GM18858 (cell line): ENCODE results near the gene CRY2.
A peak's percentile ranks its signal among the peaks of the same experiment; 100 is the strongest.
"Not testable (repeated sequence)": the region's sequence is repeated elsewhere in the genome, so short reads cannot be mapped to it uniquely, and the experiment has no call there.

ENCODE experiments used
- ATAC-seq: cut with Tn5 transposase; IDR thresholded peaks from one replicate; pipeline ENCODE4 v1.9.1; 2021; ENCODE audit not compliant: unreplicated experiment

The CRY2 gene

DNA sequence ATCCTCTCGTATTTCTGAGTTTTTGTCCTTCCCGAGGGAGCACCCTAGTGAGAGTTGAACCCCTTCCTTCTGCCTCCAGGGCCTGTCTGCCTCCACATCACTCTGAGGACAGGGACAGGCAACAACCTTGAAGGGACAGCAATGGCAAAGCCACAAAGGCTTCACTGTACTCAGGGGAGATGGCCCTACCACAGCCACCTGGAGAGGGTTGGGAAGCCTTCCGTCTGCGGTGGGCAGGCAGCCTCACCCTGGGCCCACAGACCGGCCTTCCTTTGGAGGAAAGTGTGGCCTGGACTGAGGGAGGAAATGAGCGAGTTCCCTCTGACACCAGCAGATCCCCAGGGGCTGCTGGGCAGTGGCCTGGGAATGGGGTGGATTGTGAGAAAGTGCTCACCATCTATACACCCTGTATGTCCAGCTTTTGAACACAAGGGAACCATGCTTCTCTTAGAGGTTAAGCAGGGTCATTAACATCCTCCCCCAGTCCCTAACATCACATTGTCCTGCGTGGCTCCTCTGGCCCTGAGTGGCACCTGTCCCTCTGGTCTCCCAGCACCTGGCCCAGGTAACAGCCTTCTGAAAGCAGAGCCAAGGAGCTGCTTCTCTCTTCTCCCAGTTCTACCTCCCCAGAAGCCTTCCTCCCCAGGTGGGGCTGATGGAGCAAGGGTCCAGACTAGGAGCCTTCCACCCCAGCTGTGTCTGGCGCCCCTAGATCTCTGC, 35.5 kb upstream of the CRY2 start:
- no peak for ATAC-seq

DNA sequence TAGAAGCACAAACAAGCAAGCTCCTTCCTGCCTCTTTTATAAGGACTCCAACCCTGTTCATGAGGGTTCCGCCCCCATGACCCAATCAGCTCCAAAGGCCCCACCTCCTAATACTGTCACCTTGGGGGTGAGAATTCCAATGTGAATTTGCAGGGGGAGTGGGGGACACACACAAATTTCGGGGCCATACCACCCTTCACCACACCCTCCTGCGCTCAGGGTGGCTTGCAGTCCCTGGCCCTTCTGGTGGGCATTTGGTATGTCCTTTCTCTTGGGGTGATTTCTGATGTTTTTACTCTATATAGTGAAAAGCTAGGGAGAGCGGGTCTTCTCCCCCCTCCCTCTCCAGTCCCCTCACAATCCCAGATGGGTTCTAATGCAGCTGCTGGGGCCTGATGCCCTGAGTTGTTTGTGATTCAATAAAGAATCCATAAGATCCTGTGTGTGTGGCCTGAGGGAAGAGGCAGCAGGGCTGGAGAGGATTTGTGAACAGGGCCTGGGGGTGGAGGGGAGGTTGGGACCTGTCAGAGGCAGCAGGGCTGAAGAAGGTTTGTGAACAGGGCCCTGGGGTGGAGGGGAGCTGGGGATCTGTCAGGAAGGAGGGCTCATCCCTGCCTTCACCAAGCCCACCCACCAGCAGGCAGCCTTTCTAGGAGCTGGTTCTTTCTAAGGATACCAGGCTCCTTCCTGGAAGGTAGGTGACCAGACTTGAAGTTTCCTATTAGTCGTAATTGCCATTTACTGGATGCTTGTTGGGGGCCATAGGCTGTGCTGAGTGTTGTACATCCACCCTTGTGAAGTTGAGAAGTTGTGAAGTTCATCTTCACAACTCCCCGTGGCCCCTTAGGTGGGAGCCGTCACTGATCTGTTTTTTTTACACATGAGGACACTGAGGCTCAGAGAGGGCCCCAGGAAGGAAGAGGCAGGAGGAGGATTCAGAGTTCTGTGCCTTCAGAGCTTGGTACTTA, 34.4 kb upstream of the CRY2 start:
- ATAC-seq, result no peak

DNA sequence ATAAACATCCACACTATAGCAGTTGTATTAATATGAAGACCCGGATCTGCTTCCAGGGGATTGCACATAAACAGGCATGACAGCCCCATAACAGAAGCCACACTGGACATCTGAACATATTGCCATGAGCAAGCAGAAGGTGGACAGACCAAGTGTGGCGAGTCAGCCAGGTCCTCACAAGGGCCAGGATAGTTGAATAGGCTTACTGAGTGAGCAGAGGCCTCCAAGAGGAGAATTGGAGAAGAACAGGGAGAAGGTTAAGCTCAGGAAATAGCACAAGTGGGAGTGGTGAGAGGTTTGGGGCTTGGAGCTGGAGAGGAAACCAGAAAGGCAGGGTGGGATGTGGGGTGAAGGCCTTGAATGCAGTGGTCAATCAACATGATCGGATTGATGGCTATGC, 31.5 kb upstream of the CRY2 start:
- no peak for ATAC-seq

DNA sequence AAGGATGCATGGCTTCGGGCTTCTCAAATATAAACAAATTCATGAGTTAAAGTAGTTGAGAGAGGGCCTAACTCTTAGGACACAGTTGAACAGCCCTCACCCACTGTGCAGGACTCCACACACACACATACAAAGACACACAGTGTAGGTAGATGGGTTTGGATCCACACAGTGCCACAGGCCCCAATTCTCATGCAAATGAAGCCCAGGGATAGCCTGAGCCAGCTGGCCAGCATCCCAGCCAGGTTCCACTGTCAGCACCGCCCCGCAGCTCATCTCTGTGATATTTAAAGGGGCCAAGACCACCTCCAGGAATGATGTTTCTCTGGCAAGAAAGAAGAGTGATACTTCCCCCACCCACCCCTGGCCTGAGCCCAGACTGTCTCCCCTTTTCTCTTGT, 30.7 kb upstream of the CRY2 start:
- no peak for ATAC-seq

DNA sequence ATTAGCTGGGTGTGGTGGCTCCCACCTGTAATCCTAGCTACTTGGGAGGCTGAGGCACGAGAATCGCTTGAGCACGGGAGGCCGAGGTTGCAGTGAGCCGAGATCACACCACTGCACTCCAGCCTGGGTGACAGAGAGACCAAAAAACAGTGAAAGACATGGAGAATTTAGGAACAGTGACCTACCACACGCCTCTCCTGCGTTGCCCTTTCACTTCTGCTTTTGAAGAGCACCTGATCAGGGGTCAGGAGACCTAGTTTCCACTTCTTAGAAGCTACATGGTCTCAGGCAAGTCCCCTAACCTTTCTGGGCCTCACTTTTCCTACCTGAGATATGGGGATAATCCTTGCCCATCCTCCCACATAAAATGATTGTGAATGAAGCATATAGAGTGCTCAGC, 30.1 kb upstream of the CRY2 start:
- peak; percentile 66 for ATAC-seq

DNA sequence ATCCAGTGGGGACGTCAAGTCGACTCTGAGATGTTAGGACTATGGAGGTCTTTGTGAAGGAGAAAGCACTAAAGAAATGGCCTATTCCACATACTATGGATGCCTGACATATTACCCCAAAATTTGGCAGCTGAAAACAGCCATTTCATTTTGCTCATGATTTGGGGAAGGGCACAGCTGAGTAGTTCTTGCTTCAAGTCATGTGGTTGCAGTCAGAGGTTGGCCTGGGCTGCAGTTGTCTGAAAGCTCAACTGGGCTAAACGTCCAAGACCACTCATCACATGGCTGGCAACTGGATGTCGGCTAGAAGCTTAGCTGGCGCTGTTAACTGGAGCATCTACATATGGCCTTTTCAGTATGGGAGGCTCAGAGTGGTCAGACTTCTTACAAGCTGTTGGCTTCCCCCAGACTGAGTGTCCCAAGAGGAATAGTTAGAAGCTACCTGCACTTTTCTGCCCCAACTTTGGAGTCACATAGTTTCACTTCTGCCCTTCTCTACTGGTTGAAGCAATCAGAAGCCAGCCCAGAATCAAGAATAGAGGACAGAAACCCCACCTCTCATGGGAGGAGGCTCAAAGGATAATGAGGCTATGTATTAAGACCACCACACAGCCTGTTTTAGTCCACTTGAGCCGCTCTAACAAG, 28.2 kb upstream of the CRY2 start:
- ATAC-seq, result no peak

DNA sequence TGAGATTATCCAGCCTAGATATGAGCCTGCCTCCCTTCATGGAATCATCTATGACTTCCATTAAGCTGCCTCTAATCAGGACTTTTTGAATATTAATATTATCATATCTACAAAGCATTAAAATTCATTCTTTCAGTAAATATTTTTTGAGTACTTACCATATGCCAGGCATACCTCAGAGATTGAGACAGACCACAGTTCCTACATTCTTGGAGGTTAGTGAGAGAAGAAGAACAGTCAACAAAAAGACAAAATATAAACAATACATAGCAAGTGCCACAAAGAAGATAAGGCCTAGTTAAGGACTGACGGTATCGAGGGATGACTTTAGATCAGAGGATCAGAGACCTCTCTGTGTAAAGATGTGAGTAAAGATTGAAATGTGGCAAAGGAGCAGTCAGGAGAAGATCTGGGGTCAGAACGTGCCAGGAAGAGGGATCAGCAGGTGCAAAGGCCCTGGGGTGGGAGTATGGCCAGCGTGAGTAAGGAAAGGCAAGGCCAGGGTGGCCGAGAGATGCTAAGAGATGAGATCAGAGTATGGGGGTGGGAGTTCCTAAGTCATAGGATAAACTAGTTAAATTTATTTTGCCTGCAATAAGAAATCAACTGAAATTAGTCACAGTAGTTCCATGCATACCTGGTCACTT, 26.9 kb upstream of the CRY2 start:
- ATAC-seq, result no peak

DNA sequence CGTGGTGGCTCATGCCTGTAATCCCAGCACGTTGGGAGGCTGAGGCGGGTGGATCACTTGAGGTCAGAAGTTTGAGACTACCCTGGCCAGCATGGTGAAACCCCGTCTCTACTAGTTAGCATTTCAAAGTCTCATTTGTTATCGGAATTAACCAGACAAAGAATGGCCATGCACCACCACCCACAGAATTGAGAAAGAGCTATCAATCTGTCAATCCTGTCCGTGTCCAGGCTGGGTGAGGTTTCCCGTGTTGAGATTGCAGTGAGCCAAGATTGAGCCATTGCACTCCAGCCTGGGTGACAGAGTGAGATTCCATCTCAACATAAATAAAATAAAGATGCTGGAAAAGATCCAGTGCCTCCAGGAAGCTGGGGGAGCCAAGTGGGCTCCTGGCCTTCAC, 20.8 kb upstream of the CRY2 start:
- ATAC-seq, result not testable (repeated sequence)

DNA sequence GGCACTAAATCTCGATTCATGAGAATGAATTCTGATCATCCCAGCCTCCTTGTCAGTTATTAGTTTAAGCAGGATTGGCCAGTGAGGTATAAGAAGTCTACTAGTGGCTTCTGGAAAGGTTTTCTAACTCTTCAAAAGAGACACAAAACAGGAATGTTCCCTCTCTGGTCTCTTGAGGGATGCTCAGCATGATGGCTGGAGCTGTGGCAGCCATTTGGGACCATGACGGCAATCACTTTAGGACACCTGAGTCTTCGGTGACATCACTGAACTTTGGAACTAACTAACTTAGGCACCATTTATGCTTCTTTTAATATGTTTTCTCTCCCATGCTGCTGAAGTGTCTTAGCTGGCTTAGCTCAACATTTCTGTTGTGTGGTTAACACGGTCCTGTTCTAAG, 20.2 kb upstream of the CRY2 start:
- no peak for ATAC-seq

DNA sequence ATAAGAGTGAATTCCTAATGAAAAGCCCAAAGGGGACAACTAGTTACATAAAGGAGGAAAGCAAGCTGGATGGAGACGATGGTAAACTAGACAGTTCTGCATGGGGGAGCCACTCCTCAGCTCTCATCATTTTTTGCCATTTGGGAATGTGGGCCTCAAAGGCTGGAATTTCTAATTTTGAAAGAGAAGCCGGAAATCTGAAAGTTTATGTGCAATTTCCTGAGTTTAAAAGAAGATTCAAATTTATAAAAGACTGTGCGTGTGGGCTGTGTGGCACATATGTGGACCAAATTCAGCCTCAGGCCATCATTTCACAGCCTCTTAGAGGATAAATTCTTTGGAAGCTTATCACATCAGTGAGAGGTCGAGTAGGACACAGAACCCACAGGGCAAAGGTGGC, 18.3 kb upstream of the CRY2 start:
- ATAC-seq, result no peak

DNA sequence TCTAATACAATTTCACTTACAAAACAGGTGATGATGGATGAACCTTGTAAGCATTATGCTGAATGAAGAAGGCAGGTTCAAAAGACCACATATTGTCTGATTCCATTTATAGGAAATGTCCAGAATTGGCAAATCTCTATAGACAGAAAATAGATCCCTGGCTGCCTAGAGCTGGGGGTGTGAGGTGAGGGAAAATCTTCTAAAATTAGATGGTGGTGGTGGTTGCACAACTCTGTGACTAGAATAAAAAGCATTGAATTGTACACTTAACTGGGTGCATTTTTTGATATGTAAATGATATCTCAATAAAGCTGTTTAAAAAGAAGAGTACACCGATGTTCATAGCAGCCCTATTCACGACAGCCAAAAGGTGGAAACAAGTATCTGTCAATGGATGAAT, 16.7 kb upstream of the CRY2 start:
- ATAC-seq, result no peak

DNA sequence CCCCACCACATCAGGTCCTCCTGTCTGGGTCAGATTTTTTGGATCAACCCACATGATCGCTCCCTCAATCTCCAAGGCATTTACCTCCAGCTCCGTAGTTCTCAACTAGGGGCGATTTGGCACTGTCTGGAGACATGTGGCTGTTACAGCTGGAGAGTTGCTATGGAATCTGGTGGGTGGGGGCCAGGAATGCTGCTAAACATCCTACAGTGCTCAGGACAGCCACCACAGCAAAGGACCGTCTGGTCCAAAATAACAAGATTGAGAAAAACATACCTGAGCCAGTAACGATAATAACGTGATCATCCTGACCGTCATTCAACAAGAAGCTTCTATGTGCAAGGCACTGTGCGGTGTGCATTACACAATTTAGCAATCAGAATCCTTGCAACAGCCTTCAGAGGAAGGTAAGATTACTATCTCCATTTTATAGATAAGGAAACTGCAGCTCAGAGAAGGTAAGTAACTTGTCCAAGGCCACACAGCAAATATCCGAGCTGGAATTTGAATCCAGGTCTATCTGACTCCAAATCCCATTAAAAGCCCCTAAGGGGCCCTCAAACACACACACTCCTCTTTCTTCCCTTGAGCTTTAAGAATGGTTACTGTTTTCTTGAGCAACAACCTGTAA, 14.3 kb upstream of the CRY2 start:
- no peak for ATAC-seq

DNA sequence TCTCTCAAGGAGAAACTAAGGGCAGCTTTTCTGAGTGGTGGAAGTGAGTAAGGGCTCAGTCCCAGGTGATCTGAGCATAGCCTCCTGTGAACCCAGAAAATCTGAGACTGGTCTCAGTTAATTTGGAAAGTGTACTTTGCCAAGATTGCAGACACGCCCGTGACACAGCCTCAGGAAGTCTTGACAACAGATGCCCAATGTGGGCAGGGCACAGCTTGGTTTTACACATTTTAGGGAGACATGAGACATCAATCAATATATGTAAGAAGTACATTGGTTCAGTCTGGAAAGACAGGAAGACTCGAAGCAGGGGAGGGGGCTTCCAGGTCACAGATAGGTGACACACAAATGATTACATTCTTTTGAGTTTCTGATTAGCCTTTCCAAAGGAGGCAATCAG, 13.5 kb upstream of the CRY2 start:
- ATAC-seq, result no peak

DNA sequence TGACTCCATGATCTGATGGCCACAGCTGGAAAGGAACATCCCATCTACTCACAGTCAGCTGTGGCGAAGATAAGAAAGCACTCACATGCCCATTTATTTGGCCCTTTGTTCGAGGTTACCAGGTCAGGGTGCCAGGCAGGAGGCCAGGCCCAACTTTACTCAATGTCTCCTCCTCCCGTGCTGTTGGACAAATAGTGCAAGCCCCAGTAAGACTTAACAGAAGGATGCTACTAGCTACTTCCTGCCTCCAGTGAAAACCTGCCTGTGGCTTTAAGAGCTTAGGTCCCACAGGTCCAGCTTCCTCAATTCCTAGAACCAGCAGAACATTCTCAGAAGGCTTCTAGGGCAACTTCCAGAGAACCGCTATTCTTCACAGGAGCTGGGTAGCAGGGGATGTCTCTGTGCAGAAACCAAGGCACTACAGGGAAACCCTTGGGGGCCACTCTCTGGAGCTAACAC, 12.9 kb upstream of the CRY2 start:
- ATAC-seq, result no peak

DNA sequence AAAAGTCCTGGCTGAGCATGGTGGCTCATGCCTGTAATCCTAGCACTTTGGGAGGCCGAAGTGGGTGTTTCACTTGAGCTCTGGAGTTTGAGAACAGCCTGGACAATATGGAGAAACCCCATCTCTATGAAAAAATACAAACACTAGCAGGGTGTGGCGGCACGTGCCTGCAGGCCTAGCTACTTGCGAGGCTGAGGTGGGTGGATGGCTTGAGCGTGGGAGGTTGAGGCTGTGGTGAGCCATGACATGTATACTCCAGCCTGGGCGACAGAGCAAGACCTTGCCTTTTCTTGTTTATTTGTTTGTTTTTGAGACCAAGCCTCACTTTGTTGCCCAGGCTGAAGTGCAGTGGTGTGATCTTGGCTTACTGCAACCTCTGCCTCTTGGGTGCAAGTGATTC, 8.1 kb upstream of the CRY2 start:
- ATAC-seq, result no peak

DNA sequence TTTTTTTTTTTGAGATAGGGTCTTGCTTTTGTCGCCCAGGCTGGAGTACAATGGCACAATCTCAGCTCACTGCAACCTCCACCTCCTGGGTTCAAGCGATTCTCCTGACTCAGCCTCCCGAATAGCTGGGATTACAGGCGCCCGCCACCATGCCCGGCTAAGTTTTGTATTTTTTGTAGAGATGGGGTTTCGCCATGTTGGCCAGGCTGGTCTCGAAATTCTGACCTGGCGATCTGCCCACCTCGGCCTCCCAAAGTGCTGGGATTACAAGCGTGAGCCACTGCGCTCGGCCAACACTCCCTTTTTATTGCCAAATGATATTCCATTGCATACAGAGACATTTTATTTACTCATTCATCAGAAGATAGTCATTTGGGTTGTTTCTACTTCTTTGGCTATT, 7.0 kb upstream of the CRY2 start:
- ATAC-seq, result not testable (repeated sequence)

DNA sequence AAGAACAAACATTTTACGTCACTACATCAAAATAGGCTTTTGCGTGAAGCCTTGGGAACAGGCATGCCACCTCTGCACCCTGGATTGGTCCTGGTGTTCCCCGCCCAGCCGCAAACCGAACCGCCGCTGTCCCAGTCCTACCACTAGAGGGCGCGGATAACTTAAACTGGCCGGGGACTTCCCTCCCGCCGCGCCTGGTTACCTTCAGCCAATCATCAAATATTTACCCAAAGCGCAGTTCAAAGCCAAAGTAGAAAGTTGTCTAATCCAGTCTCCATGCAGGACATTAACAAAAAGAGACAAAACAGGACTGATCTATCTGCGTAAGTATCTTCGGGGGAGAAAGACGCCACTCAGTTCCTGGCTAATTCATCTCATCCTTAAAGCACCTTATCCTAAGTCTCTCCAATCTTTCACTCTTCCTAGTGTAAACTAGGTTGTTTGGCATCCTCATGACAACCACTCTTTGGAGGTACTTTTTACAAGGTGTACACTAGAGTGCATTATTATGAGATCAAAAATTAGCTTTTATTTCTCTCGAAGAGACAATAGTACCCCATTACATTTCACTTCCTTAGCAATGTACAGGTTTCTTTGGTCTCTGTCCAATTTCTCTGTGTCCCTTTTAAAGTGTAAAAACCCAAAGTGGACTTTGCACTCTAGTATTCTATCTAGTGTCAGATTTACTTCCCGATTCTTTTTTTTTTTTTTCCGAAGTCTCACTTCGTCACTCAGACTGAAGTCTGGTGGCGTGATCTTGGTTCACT, 3.9 kb upstream of the CRY2 start:
- ATAC-seq, result no peak

DNA sequence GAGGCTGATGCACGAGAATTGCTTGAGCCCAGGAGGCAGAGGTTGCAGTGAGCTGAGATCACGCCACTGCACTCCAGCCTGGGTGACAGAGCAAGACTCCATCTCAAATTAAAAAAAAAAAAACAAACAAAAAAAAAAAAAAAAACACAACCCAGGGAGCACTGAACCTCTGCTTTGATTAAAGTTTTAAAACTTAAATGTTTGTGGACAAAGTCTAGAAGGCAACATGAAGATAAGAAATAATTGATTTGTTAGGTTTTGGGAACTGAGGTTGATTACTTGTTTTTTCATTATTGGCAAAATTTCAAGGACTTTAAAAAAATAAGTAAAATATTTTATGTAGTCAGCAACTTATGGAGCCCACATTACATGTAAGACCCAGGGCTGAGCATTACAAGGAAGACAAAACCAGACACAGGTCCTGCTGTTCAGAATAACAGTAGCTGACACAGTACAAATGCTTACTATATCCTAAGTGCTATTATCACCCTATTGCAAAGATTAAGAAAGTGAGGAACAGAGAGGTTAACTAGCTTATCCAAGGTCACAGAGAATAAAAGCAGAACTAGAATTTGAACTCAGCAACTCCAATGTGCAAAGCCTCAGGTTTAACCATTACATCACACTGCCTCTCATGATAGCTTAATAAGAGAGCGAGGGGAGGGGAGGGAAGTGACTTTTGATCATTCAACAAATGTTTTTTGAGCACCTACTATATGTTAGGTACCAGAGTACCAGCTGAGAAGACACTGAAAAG, 2.3 kb upstream of the CRY2 start:
- ATAC-seq, result no peak

DNA sequence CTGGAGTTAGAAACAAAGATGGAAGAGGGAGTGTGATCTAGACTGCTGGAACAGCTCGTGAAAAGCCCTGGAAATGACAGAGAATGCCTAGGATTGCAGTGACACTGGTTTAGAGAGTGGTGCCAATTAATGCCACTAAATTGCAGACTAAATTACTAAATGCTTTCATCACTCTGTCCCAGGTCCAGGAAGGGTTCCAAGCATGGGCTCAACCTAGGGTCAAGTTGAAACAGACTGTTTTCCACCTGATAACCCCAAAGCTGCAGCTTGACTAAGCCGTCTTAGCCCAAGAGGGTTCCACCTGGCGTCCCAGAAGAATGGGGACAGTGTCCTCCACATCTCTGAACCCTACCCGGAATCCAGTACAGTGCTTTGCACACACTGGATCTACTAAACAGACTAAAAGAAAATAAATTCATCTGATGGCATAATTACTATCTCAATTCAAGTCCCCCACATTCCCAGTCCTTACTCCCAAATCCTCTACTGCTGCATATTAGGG, 1.1 kb upstream of the CRY2 start:
- no peak for ATAC-seq
